SK-N-MC (cell line): ENCODE measurements around the gene FRK.

Experiments
- EZH2 ChIP-seq: fragments of 200-600 bp; sonication (generic); IDR thresholded peaks from one replicate; pipeline ENCODE4 v1.6.1; 2017; ENCODE audit warnings: antibody characterized with exemption
- POLR2AphosphoS5 ChIP-seq: IDR thresholded peaks from 2 replicates; pipeline ENCODE4 v1.6.1; 2012; ENCODE audit warnings: mild to moderate bottlenecking, low read depth, low read length, borderline replicate concordance

DNA sequence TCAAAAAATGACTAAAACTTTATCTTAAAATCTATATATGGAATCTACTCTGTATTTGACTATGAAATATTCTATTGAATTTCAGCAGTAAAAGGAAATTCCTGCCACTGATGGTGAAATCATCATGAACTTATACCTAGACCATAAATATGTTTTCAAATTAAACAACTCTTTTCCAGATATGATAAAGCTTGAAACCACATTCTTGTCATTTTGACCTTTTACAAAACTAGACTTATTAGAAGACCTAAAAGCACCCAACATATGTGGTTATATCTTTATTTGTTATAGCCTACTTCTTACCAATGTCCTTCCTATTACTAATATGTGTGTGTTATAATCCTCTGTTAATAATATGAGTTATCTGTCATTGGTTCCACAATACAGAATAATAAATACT, 35.3 kb downstream of the FRK start:
- no peak for TF ChIP-seq EZH2
- no peak for TF ChIP-seq POLR2AphosphoS5
